NCI-H526 treated with DMSO at 0.1 percent for 48 hours (cell line): ENCODE data around the gene KCNQ5.

Experiments used
- DNase-seq: peaks from one replicate; lab custom pipeline; 2025; lab: John Stamatoyannopoulos, UW

Gene KCNQ5

GRCh38 chr6:72793641-72794395 is 172.0 kb downstream of the KCNQ5 start:
- no peak for DNase-seq

- no peak for DNase-seq
Measured at GRCh38 chr6:72798196-72798595, 176.3 kb downstream of the KCNQ5 start.

GRCh38 chr6:72809746-72810379 is 188.0 kb downstream of the KCNQ5 start:
- DNase-seq, result no peak

- DNase-seq, result no peak
Measured at GRCh38 chr6:72810571-72811280, 188.9 kb downstream of the KCNQ5 start.

- DNase-seq, result no peak
Measured at GRCh38 chr6:72811971-72812421, 190.1 kb downstream of the KCNQ5 start.

- no peak for DNase-seq
Measured at GRCh38 chr6:72813807-72814596, 192.1 kb downstream of the KCNQ5 start.

- no peak for DNase-seq
Measured at GRCh38 chr6:72816022-72816421, 194.2 kb downstream of the KCNQ5 start.

GRCh38 chr6:72817208-72817607 is 195.3 kb downstream of the KCNQ5 start:
- DNase-seq, result no peak

GRCh38 chr6:72819609-72820008 is 197.7 kb downstream of the KCNQ5 start:
- DNase-seq, result no peak

GRCh38 chr6:72820153-72820552 is 198.3 kb downstream of the KCNQ5 start:
- DNase-seq, result no peak

GRCh38 chr6:72820906-72821305 is 199.0 kb downstream of the KCNQ5 start:
- DNase-seq, result no peak

- DNase-seq, result no peak
Measured at GRCh38 chr6:72822023-72822422, 200.2 kb downstream of the KCNQ5 start.

- no peak for DNase-seq
Measured at GRCh38 chr6:72822691-72823090, 200.8 kb downstream of the KCNQ5 start.

- DNase-seq, result no peak
Measured at GRCh38 chr6:72824833-72825232, 203.0 kb downstream of the KCNQ5 start.

- no peak for DNase-seq
Measured at GRCh38 chr6:72825315-72825911, 203.5 kb downstream of the KCNQ5 start.

- no peak for DNase-seq
Measured at GRCh38 chr6:72826037-72826436, 204.2 kb downstream of the KCNQ5 start.

GRCh38 chr6:72826744-72827438 is 205.0 kb downstream of the KCNQ5 start:
- DNase-seq, result no peak

GRCh38 chr6:72828904-72829303 is 207.0 kb downstream of the KCNQ5 start:
- DNase-seq, result no peak

GRCh38 chr6:72832271-72832670 is 210.4 kb downstream of the KCNQ5 start:
- DNase-seq, result no peak

GRCh38 chr6:72835749-72836148 is 213.9 kb downstream of the KCNQ5 start:
- no peak for DNase-seq

GRCh38 chr6:72836971-72837370 is 215.1 kb downstream of the KCNQ5 start:
- DNase-seq, result no peak
